PC-3 (cell line): ENCODE measurements around the gene ARMC8. TPM values are rescaled to one million over a fixed set of nuclear protein-coding genes. Genes with fewer than 3 reads are reported as not detected.

ENCODE experiments used
- ATAC-seq: fragments of 200-7000 bp; cut with Tn5 transposase; 2 replicates; pipeline ENCODE4 v1.9.1; 2020; ENCODE audit warnings: mild to moderate bottlenecking, moderate library complexity
- BruUV-seq: library from RNA; stranded (reverse); fragments of 400-500 nt; replicated peaks from 2 replicates; lab custom pipeline; 2021; lab: Mats Ljungman, UMichigan
- CTCF ChIA-PET: fragments of 300-600 bp; sonication (Branson Sonifier 250); formaldehyde crosslinking; loops from one replicate; lab custom pipeline; 2022; ENCODE audit warnings: antibody characterized with exemption; lab: Charles Lee
- POLR2A ChIA-PET: fragments of 300-600 bp; sonication (Branson Sonifier 250); formaldehyde crosslinking; loops from one replicate; lab custom pipeline; 2022; ENCODE audit warnings: antibody characterized with exemption; ENCODE audit not compliant: unreplicated experiment; lab: Charles Lee
- DNase-seq: peaks from one replicate; pipeline ENCODE4 v3.0.0-alpha.2; 2015
- H2AFZ ChIP-seq: fragments of 300-600 bp; sonication (generic); 2 replicates; pipeline ENCODE4 v1.6.0; 2016; ENCODE audit warnings: antibody characterized with exemption, low read length
- H3F3A ChIP-seq: fragments of 300-600 bp; sonication (generic); one replicate; pipeline ENCODE4 v1.6.0; 2017; ENCODE audit warnings: antibody characterized with exemption, low read length, control low read depth, mild to moderate bottlenecking; ENCODE audit not compliant: unreplicated experiment
- H3K27ac ChIP-seq: fragments of 300-600 bp; sonication (generic); 2 replicates; pipeline ENCODE4 v1.5.1; 2016; ENCODE audit warnings: mild to moderate bottlenecking, low read length
- H3K27me3 ChIP-seq: fragments of 300-600 bp; sonication (generic); 2 replicates; pipeline ENCODE4 v1.6.1; 2016; ENCODE audit warnings: low read length, mixed read lengths
- H3K36me3 ChIP-seq: fragments of 300-600 bp; sonication (generic); 2 replicates; pipeline ENCODE4 v1.6.1; 2016; ENCODE audit warnings: low read depth, mixed run types, low read length, mixed read lengths
- H3K4me1 ChIP-seq: fragments of 300-600 bp; sonication (generic); 2 replicates; pipeline ENCODE4 v1.5.1; 2016; ENCODE audit warnings: low read length; ENCODE audit not compliant: insufficient read depth
- H3K4me2 ChIP-seq: fragments of 300-600 bp; sonication (generic); 2 replicates; pipeline ENCODE4 v1.6.0; 2016; ENCODE audit warnings: low read length
- H3K4me3 ChIP-seq: fragments of 300-600 bp; sonication (generic); 2 replicates; pipeline ENCODE4 v1.5.1; 2016; ENCODE audit warnings: mild to moderate bottlenecking, low read length, mixed read lengths
- H3K79me2 ChIP-seq: fragments of 300-600 bp; sonication (generic); 2 replicates; pipeline ENCODE4 v1.6.1; 2017; ENCODE audit warnings: low read length, mixed read lengths
- H3K9ac ChIP-seq: fragments of 300-600 bp; sonication (generic); 2 replicates; pipeline ENCODE4 v1.6.0; 2016; ENCODE audit warnings: mild to moderate bottlenecking, low read length
- H3K9me2 ChIP-seq: fragments of 300-600 bp; sonication (generic); replicated peaks from 2 replicates; pipeline ENCODE4 v1.6.1; 2016; ENCODE audit warnings: mixed run types, low read length, mixed read lengths
- H3K9me3 ChIP-seq: fragments of 300-600 bp; sonication (generic); 2 replicates; pipeline ENCODE4 v1.6.1; 2016; ENCODE audit warnings: low read length, mixed read lengths
- H4K20me1 ChIP-seq: fragments of 300-600 bp; sonication (generic); 2 replicates; pipeline ENCODE4 v1.6.1; 2016; ENCODE audit warnings: low read length, mixed read lengths
- CTCF ChIP-seq: fragments of 300-600 bp; sonication (generic); conservative IDR thresholded peaks from 2 replicates; pipeline ENCODE4 v1.5.1; 2017; ENCODE audit warnings: antibody characterized with exemption, low read depth, mild to moderate bottlenecking, low read length
- EZH2 ChIP-seq: fragments of 300-600 bp; sonication (generic); IDR thresholded peaks from one replicate; pipeline ENCODE4 v1.6.1; 2017; ENCODE audit warnings: antibody characterized with exemption, mild to moderate bottlenecking, low read length; ENCODE audit not compliant: unreplicated experiment
- EZH2phosphoT487 ChIP-seq: fragments of 300-600 bp; sonication (generic); IDR thresholded peaks from 2 replicates; pipeline ENCODE4 v1.6.1; 2018; ENCODE audit warnings: mild to moderate bottlenecking, antibody characterized with exemption, low read length, borderline replicate concordance
- intact Hi-C: fragments of 100-400 bp; cut with micrococcal nuclease; formaldehyde crosslinking; loops from 2 replicates; pipeline ENCODE4 v1.9.0; 2023
- total RNA-seq: library from RNA; depleted of rRNA; stranded (reverse); fragments of >200 nt; gene quantifications from 2 replicates; pipeline ENCODE4 v1.2.3, GENCODE V29; 2014

Gene ARMC8
- total RNA-seq, 1 experiment from 2014 or later, result 21.1 TPM

- Histone ChIP-seq H3K9me2 (no peaks in the 10 kb centered on the region), H3F3A (no peaks in the 10 kb centered on the region), H3K4me1 (peaks cover 4% of the 10 kb centered on the region), H3K36me3 (peaks cover 18% of the 10 kb centered on the region), H3K27ac (no peak overlapping the region), H3K9ac (no peak overlapping the region), H3K79me2 (peaks cover 25% of the 10 kb centered on the region), H3K27me3 (no peaks in the 10 kb centered on the region), H3K4me2 (no peak overlapping the region), H2AFZ (no peak overlapping the region), H4K20me1 (peaks cover 7% of the 10 kb centered on the region; the same call in 1 of the 2 replicates), H3K4me3 (no peak overlapping the region), H3K9me3 (no peaks in the 10 kb centered on the region)
- ChIA-PET POLR2A (no interaction called here), CTCF (no interaction called here)
- DNase-seq, result peak; percentile 34
- no peak for TF ChIP-seq EZH2phosphoT487
- BruUV-seq, result no TSS peak
- intact Hi-C loops, result no loop called here
- peak; percentile 67; the same call in 1 of the 2 replicates for ATAC-seq
Observed at GRCh38 chr3:138220788-138221187, 33.7 kb downstream of the ARMC8 start.

DNA sequence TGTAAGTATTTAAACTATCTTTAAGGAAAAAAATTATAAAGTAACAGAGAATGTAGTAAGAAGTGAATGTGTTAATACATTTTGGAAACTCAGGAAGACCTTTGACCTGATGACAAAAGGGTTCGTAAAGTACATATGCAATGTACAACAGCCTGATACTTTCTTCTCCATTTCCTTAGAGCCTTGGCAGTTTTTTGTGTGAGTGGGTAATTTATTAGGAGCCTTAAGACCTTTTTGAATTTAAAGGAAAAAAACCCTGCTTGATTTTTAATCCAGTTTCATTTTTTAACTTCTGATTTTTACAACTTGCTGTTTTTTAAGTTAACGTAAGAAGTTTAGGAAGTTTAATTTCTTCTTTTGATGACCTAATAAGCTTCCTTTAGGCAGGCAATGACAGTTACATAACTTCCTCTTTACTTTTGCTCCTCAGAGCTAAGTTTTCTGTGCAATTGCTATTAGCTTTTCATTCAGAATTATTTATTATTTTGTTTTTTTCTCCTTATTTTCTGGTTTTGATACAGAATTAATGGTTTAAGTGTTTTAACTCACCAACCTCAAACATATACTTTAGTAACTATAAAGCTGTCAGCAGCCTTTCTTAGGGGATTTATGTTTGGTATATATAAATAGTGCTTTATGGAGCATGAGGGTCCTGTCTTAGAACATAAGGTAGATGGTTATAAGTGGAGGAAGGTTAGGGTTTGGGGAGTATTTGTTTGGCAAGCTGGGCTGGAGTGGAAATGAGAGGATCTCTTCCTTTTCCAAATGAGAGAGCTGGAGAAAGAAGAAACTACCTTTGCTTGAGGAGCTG, 35.2 kb downstream of the ARMC8 start:
- no peaks in the 10 kb centered on the region for H3K9me2 ChIP-seq
- no TSS peak for BruUV-seq
- H3K9me3 ChIP-seq, result no peaks in the 10 kb centered on the region
- ATAC-seq, result no peak
- DNase-seq, result no peak
- no peaks in the 10 kb centered on the region for H3K27me3 ChIP-seq
- peaks cover 7% of the 10 kb centered on the region; the same call in 1 of the 2 replicates for H4K20me1 ChIP-seq
- intact Hi-C loops, result no loop called here
- no peak overlapping the region for H3K4me3 ChIP-seq
- no peak overlapping the region for H2AFZ ChIP-seq
- CTCF ChIA-PET, result no interaction called here
- H3K9ac ChIP-seq, result no peak overlapping the region
- H3K79me2 ChIP-seq, result peaks cover 25% of the 10 kb centered on the region; the same call in 1 of the 2 replicates
- peaks cover 4% of the 10 kb centered on the region for H3K4me1 ChIP-seq
- H3K4me2 ChIP-seq, result no peak overlapping the region
- POLR2A ChIA-PET, result no interaction called here
- H3F3A ChIP-seq, result no peaks in the 10 kb centered on the region
- H3K36me3 ChIP-seq, result peaks cover 18% of the 10 kb centered on the region
- H3K27ac ChIP-seq, result no peak overlapping the region
- TF ChIP-seq CTCF (no peak), EZH2 (no peak), EZH2phosphoT487 (no peak)

- H3K4me3 ChIP-seq, result no peak overlapping the region
- no peak overlapping the region for H2AFZ ChIP-seq
- no peak for ATAC-seq
- peaks cover 19% of the 10 kb centered on the region; the same call in 1 of the 2 replicates for H3K79me2 ChIP-seq
- peaks cover 4% of the 10 kb centered on the region for H3K4me1 ChIP-seq
- H3K9me2 ChIP-seq, result no peaks in the 10 kb centered on the region
- no peak for DNase-seq
- no peak overlapping the region for H3K9ac ChIP-seq
- intact Hi-C loops, result no loop called here
- ChIA-PET POLR2A (no interaction called here), CTCF (no interaction called here)
- H3K36me3 ChIP-seq, result peaks cover 18% of the 10 kb centered on the region
- no peaks in the 10 kb centered on the region for H3F3A ChIP-seq
- BruUV-seq, result no TSS peak
- TF ChIP-seq CTCF, result no peak
- no peak for TF ChIP-seq EZH2phosphoT487
- peaks cover 7% of the 10 kb centered on the region; the same call in 1 of the 2 replicates for H4K20me1 ChIP-seq
- no peak overlapping the region for H3K27ac ChIP-seq
- H3K27me3 ChIP-seq, result no peaks in the 10 kb centered on the region
- H3K4me2 ChIP-seq, result no peak overlapping the region
- H3K9me3 ChIP-seq, result no peaks in the 10 kb centered on the region
Observed at GRCh38 chr3:138222942-138223287, 35.8 kb downstream of the ARMC8 start.
